Natural killer cell (primary cell): ENCODE measurements around the gene FZD7. TPM values are rescaled to one million over a fixed set of nuclear protein-coding genes. Genes with fewer than 3 reads are reported as not detected.

Experiments used
- ATAC-seq, 3 donors: fragments of 150-1000 bp in 2 of 3; fragments of 200-7000 bp in 1 of 3; cut with Tn5 transposase; 1 replicate in 1 of 3; 2 replicates in 2 of 3; pipeline ENCODE4 v1.10.0; 2021; ENCODE audit warnings: mild to moderate bottlenecking in 2 of 3, moderate library complexity in 2 of 3
- DNase-seq, 2 donors: peaks; one replicate each; pipeline versions ENCODE4 v3.0.0 to v3.0.0-alpha.2; 2013 to 2021; ENCODE audit warnings: mixed read lengths in 1 of 2
- H3K27ac ChIP-seq: one replicate; pipeline ENCODE4 v1.5.1; 2013; ENCODE audit warnings: mild to moderate bottlenecking, low read length
- H3K27me3 ChIP-seq: one replicate; pipeline ENCODE4 v1.6.1; 2013; ENCODE audit warnings: low read length; ENCODE audit not compliant: control insufficient read depth, insufficient read depth
- H3K36me3 ChIP-seq: one replicate; pipeline ENCODE4 v1.6.1; 2013; ENCODE audit warnings: low read length; ENCODE audit not compliant: control insufficient read depth, insufficient read depth
- H3K4me1 ChIP-seq: one replicate; pipeline ENCODE4 v1.6.1; 2013; ENCODE audit warnings: low read length; ENCODE audit not compliant: control insufficient read depth, insufficient read depth
- H3K4me3 ChIP-seq: one replicate; pipeline ENCODE4 v1.5.1; 2013; ENCODE audit warnings: low read length
- H3K9me3 ChIP-seq: one replicate; pipeline ENCODE4 v1.6.1; 2013; ENCODE audit warnings: low read length; ENCODE audit not compliant: control insufficient read depth, insufficient read depth
- H3K27ac Mint-ChIP-seq, 2 donors: one replicate each; pipeline ENCODE4 v1.8.0; 2022; ENCODE audit warnings: mild to moderate bottlenecking in 2 of 2, mixed read lengths in 2 of 2, moderate library complexity in 1 of 2
- H3K27me3 Mint-ChIP-seq, 2 donors: one replicate each; pipeline ENCODE4 v1.8.0; 2022; ENCODE audit warnings: low read depth in 2 of 2, mixed read lengths in 2 of 2
- H3K36me3 Mint-ChIP-seq: one replicate; pipeline ENCODE4 v1.8.0; 2022; ENCODE audit warnings: mixed read lengths
- H3K4me1 Mint-ChIP-seq, 2 donors: one replicate each; pipeline ENCODE4 v1.8.0; 2022; ENCODE audit warnings: mixed read lengths in 2 of 2
- H3K4me3 Mint-ChIP-seq: one replicate; pipeline ENCODE4 v1.8.0; 2022; ENCODE audit warnings: mild to moderate bottlenecking, moderate library complexity, mixed read lengths
- H3K9me3 Mint-ChIP-seq, 2 donors: one replicate each; pipeline ENCODE4 v1.8.0; 2022; ENCODE audit warnings: mixed read lengths in 2 of 2
- WGBS: methylation state at CpG from one replicate; pipeline ENCODE4 v1.1.7; 2013; ENCODE audit warnings: missing lambda C conversion rate; ENCODE audit not compliant: insufficient coverage; 5-methylcytosine and 5-hydroxymethylcytosine counted together
- intact Hi-C: fragments of 100-400 bp; cut with micrococcal nuclease; formaldehyde crosslinking; loops from one replicate; pipeline ENCODE4 v1.14.2; 2022
- total RNA-seq, 4 donors: library from RNA; stranded (reverse); fragments of 120-200 nt in 1 of 4; gene quantifications; one replicate each; pipeline versions ENCODE4 v1.2.3 to v1.2.4, GENCODE V29; 2013 to 2022
- TF ChIP-seq, protein P1 (sequence below): fragments of 200-600 bp; IDR thresholded peaks from one replicate; pipeline ENCODE4 v1.8.0; 2022; ENCODE audit warnings: antibody characterized with exemption

FZD7 gene
- total RNA-seq, 3 donors from 2014 or later (not counting 1 experiment from before 2014, with no cell fraction given): 0.27 to 1.6 TPM; not detected in 1

DNA sequence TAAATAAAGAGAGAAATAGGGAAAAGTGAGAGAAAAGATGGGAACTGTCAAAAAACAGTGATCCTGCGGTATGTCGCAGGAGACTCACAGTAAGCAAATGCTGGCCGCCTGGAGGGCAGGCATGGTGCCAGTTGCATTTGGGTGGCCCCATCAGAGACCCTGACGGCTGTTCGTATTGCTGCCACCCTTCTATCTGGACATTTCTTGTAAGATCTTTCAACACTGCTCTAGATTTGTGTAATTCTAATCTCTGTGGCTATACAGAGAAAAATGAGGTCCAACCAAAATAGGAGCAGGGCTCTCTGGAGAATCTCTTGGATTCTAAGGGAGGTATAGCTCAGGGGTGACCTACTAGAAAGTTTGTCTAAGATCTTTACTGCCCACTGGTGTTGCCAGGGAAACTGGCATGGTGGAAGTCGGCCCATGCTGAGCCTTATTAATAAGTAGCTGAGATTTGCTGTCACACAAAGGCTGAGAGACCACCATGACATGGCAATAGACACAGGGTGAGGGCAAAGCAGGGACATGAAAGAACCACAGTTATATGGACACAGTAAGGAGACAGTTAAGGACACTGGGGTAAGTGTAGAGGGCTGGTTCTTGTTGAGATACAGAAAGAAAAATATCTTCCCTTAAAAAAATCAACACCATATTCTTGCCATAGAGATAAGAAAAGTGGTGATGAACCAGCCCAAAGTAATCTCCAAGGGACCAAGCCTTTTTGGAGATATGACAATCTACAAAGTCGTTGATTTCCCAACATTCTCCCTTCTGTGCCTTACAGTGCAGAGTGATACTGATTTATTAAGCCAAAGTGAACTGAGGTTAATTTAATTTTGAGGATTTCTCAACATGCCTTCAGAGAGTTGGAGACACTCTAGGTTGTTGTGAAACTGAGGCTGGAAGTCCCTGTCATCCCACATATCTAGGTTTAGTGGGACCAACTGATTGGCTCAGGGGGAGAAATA is 26.4 kb upstream of the FZD7 start:
- Mint-ChIP-seq H3K36me3 (no peaks in the 10 kb centered on the region), H3K9me3 (no peaks in the 10 kb centered on the region), H3K4me3 (no peak overlapping the region), H3K27me3 (peaks cover 12 to 27% of the 10 kb centered on the region in 2 donors), H3K4me1 (no peaks in the 10 kb centered on the region), H3K27ac (no peak overlapping the region)
- peaks cover 2% of the 10 kb centered on the region for H3K27me3 ChIP-seq
- ATAC-seq (no peak), DNase-seq (no peak)
- TF ChIP-seq, protein P1, sequence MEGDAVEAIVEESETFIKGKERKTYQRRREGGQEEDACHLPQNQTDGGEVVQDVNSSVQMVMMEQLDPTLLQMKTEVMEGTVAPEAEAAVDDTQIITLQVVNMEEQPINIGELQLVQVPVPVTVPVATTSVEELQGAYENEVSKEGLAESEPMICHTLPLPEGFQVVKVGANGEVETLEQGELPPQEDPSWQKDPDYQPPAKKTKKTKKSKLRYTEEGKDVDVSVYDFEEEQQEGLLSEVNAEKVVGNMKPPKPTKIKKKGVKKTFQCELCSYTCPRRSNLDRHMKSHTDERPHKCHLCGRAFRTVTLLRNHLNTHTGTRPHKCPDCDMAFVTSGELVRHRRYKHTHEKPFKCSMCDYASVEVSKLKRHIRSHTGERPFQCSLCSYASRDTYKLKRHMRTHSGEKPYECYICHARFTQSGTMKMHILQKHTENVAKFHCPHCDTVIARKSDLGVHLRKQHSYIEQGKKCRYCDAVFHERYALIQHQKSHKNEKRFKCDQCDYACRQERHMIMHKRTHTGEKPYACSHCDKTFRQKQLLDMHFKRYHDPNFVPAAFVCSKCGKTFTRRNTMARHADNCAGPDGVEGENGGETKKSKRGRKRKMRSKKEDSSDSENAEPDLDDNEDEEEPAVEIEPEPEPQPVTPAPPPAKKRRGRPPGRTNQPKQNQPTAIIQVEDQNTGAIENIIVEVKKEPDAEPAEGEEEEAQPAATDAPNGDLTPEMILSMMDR: no peak
- intact Hi-C loops: no loop called here
- WGBS: 79% methylated on average over 7 of the region's 7 CpGs
- H3K9me3 ChIP-seq: no peaks in the 10 kb centered on the region
- no peaks in the 10 kb centered on the region for H3K36me3 ChIP-seq
- H3K4me1 ChIP-seq: no peaks in the 10 kb centered on the region
- no peak overlapping the region for H3K27ac ChIP-seq
- H3K4me3 ChIP-seq: no peak overlapping the region

DNA sequence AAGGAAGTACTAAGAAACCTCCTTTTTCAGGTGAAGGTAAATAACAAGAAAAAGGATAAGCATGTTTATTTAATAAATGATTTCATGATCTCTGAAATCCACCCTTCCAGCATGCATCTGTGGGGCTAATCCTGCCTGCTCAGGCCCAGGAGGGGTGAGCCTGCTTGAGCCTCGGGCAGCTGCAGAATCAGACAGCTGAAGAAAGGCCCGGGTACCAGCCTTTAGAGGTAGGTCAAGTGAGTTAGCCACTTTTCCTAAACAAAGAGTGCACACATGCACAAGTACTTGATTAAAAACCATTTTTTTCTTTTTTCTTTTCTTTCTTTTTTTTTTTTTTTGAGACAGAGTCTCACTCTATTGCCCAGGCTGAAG is 25.7 kb upstream of the FZD7 start:
- Mint-ChIP-seq H3K9me3 (no peaks in the 10 kb centered on the region), H3K27ac (no peak overlapping the region), H3K4me3 (no peak overlapping the region), H3K36me3 (no peaks in the 10 kb centered on the region), H3K27me3 (peaks cover 12 to 34% of the 10 kb centered on the region in 2 donors), H3K4me1 (no peaks in the 10 kb centered on the region)
- no peak overlapping the region for H3K4me3 ChIP-seq
- H3K27me3 ChIP-seq: peaks cover 2% of the 10 kb centered on the region
- DNase-seq: no peak
- TF ChIP-seq, protein P1: no peak
- intact Hi-C loops: no loop called here
- 44% methylated on average over 2 of the region's 2 CpGs for WGBS
- no peak for ATAC-seq
- H3K9me3 ChIP-seq: no peaks in the 10 kb centered on the region
- no peaks in the 10 kb centered on the region for H3K36me3 ChIP-seq
- H3K4me1 ChIP-seq: no peaks in the 10 kb centered on the region
- no peak overlapping the region for H3K27ac ChIP-seq

DNA sequence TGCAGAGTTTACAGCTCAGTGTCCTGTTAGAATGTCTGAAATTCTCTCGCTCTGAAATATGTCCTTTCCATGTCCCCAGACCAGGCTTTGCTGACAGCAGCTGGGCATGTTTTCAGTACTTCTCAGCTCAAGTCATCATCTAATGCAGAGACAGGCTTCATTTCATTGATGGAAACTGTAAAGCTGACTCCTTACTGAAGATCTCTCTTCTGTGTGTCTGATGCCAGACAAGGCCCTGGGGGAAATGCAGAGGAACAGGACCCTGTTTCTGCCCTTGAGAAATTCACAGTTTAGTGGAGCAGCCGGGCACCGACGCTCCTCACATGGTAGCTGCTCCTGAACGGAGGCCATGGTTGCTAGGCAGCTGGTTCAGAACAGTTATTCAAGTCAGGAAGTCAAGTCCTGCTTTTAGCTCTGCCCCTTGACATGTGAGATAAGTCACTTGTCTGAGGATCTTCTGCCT is 24.6 kb upstream of the FZD7 start:
- Histone ChIP-seq H3K9me3 (no peaks in the 10 kb centered on the region), H3K4me3 (no peak overlapping the region), H3K36me3 (no peaks in the 10 kb centered on the region), H3K4me1 (no peaks in the 10 kb centered on the region), H3K27me3 (peaks cover 2% of the 10 kb centered on the region), H3K27ac (no peak overlapping the region)
- Mint-ChIP-seq H3K4me3 (no peak overlapping the region), H3K4me1 (no peaks in the 10 kb centered on the region), H3K9me3 (no peaks in the 10 kb centered on the region), H3K27me3 (peaks cover 12 to 43% of the 10 kb centered on the region in 2 donors), H3K36me3 (no peaks in the 10 kb centered on the region), H3K27ac (no peak overlapping the region)
- intact Hi-C loops: no loop called here
- ATAC-seq (no peak), DNase-seq (no peak)
- 85% methylated on average over 5 of the region's 5 CpGs for WGBS
- TF ChIP-seq, protein P1: no peak
